HepG2 (cell line): ENCODE data around the gene ARMH3.

Experiments used
- ARNTL ChIP-seq: sonication (generic); formaldehyde crosslinking; IDR thresholded peaks from 2 replicates; pipeline ENCODE4 v1.4.0; 2020; ENCODE audit warnings: mild to moderate bottlenecking, missing genetic modification reagents
- CBX5 ChIP-seq: sonication (generic); formaldehyde crosslinking; IDR thresholded peaks from 2 replicates; pipeline ENCODE4 v1.4.0; 2020; ENCODE audit warnings: missing genetic modification reagents, borderline replicate concordance
- TF ChIP-seq, protein P1 (sequence below): IDR thresholded peaks from 2 replicates; pipeline ENCODE4 v1.6.1; 2016

DNA sequence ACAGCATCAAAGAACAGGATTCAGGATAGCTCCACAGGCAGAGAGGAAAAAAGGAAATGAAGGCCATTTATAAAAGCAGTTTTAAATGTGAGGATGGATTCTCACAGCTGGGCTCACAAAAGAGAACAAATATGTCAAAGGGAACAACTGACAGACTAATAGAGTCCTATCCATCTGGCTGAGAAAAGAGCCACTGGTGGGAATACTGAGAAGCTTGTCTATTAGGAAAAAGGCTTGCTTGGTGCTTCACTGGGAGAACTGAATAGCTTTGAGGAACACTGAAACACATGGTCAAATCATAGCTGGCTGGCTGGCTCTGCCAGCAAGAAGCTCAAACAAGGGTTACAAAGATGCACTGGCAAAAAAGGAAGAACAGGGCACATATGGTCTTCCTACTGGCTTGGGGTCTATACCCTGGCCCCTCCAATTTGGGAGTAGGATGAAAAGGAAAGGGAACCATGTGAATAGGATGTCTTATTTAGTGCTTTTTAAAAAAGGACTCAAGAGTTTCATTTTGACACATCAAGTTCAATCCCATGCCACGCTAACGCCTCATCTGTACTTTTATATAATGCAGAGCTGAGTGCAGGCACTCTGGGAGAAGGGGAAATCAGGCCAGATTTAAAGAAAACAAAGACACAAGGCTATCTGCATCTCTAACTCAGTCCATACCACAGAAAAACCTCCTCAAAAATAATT is 167.6 kb downstream of the ARMH3 start:
- TF ChIP-seq, protein P1, sequence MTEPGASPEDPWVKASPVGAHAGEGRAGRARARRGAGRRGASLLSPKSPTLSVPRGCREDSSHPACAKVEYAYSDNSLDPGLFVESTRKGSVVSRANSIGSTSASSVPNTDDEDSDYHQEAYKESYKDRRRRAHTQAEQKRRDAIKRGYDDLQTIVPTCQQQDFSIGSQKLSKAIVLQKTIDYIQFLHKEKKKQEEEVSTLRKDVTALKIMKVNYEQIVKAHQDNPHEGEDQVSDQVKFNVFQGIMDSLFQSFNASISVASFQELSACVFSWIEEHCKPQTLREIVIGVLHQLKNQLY: no peak
- TF ChIP-seq CBX5 (CRISPR knock-in tag) (no peak), ARNTL (CRISPR knock-in tag) (no peak)
